GM23338 (cell line): ENCODE measurements around the gene TLDC2. TPM values are rescaled to one million over a fixed set of nuclear protein-coding genes. Genes with fewer than 3 reads are reported as not detected.
"Not testable (repeated sequence)": the region's sequence is repeated elsewhere in the genome, so short reads cannot be mapped to it uniquely, and the experiment has no call there.

Experiments used
- ATAC-seq: fragments of 200-7000 bp; cut with Tn5 transposase; 3 replicates; pipeline ENCODE4 v1.9.1; 2020
- DNase-seq: peaks from one replicate; pipeline ENCODE4 v3.0.0-alpha.2; 2015; ENCODE audit warnings: low spot score
- H2AFZ ChIP-seq: fragments of 200-600 bp; sonication (generic); 2 replicates; pipeline ENCODE4 v1.8.0; 2016; ENCODE audit warnings: antibody characterized with exemption, mild to moderate bottlenecking, moderate library complexity
- H3F3A ChIP-seq: fragments of 200-600 bp; sonication (generic); replicated peaks from 2 replicates; pipeline ENCODE4 v1.8.0; 2017; ENCODE audit warnings: antibody characterized with exemption, mixed run types, low read depth
- H3K27ac ChIP-seq: fragments of 200-600 bp; sonication (generic); 2 replicates; pipeline ENCODE4 v1.6.1; 2016; ENCODE audit warnings: low read depth
- H3K27me3 ChIP-seq: fragments of 200-600 bp; sonication (generic); 2 replicates; pipeline ENCODE4 v1.8.0; 2016; ENCODE audit warnings: mild to moderate bottlenecking, mixed run types, moderate library complexity; ENCODE audit not compliant: insufficient read depth
- H3K36me3 ChIP-seq: fragments of 200-600 bp; sonication (generic); 2 replicates; pipeline ENCODE4 v1.8.0; 2016; ENCODE audit warnings: mild to moderate bottlenecking; ENCODE audit not compliant: insufficient read depth
- H3K4me1 ChIP-seq: fragments of 200-600 bp; sonication (generic); 2 replicates; pipeline ENCODE4 v1.8.0; 2016; ENCODE audit warnings: mild to moderate bottlenecking, moderate library complexity; ENCODE audit not compliant: insufficient read depth
- H3K4me2 ChIP-seq: fragments of 200-600 bp; sonication (generic); 2 replicates; pipeline ENCODE4 v1.7.1; 2017; ENCODE audit warnings: mixed run types
- H3K4me3 ChIP-seq: fragments of 200-600 bp; sonication (generic); 2 replicates; pipeline ENCODE4 v1.6.1; 2016; ENCODE audit warnings: mixed run types
- H3K79me2 ChIP-seq: fragments of 200-600 bp; sonication (generic); replicated peaks from 2 replicates; pipeline ENCODE4 v1.8.0; 2017; ENCODE audit warnings: mild to moderate bottlenecking; ENCODE audit not compliant: insufficient read depth
- H3K9me2 ChIP-seq: fragments of 200-600 bp; sonication (generic); 2 replicates; pipeline ENCODE4 v1.8.0; 2017; ENCODE audit not compliant: insufficient read depth
- H4K20me1 ChIP-seq: fragments of 200-600 bp; sonication (generic); replicated peaks from 2 replicates; pipeline ENCODE4 v1.8.0; 2017; ENCODE audit warnings: mild to moderate bottlenecking; ENCODE audit not compliant: insufficient read depth
- H3K27ac Mint-ChIP-seq: 2 replicates; pipeline ENCODE4 v1.8.0; 2020; ENCODE audit warnings: inconsistent platforms, mild to moderate bottlenecking, moderate library complexity, mixed read lengths
- H3K27me3 Mint-ChIP-seq: 3 replicates; pipeline ENCODE4 v1.8.0; 2022; ENCODE audit warnings: low read depth, mild to moderate bottlenecking, moderate library complexity, mixed read lengths, inconsistent platforms; ENCODE audit not compliant: insufficient read depth, poor library complexity
- H3K36me3 Mint-ChIP-seq: 3 replicates; pipeline ENCODE4 v1.8.0; 2021; ENCODE audit warnings: low read depth, mild to moderate bottlenecking, inconsistent platforms, moderate library complexity, mixed read lengths
- H3K4me1 Mint-ChIP-seq: 3 replicates; pipeline ENCODE4 v1.8.0; 2020; ENCODE audit warnings: mild to moderate bottlenecking, inconsistent platforms, mixed read lengths
- H3K4me3 Mint-ChIP-seq: 3 replicates; pipeline ENCODE4 v1.8.0; 2021; ENCODE audit warnings: moderate library complexity, mild to moderate bottlenecking, inconsistent platforms, mixed read lengths
- H3K9me3 Mint-ChIP-seq: 3 replicates; pipeline ENCODE4 v1.8.0; 2020; ENCODE audit warnings: moderate library complexity, mild to moderate bottlenecking, inconsistent platforms, mixed read lengths
- ETS1 ChIP-seq: IDR thresholded peaks from 2 replicates; pipeline ENCODE4 v1.6.1; 2016; ENCODE audit warnings: antibody characterized with exemption
- NANOG ChIP-seq: IDR thresholded peaks from 2 replicates; pipeline ENCODE4 v1.6.1; 2016; ENCODE audit warnings: antibody characterized with exemption, borderline replicate concordance
- POLR2AphosphoS5 ChIP-seq: IDR thresholded peaks from 2 replicates; pipeline ENCODE4 v1.6.1; 2016; ENCODE audit warnings: antibody characterized with exemption, low read depth
- ZNF114 ChIP-seq: fragments of 250-450 bp; sonication (Bioruptor Pico); IDR thresholded peaks from 2 replicates; pipeline ENCODE4 v1.5.0; 2020; ENCODE audit warnings: mild to moderate bottlenecking, moderate library complexity
- ZNF331 ChIP-seq: fragments of 250-450 bp; sonication (Bioruptor Pico); IDR thresholded peaks from 2 replicates; pipeline ENCODE4 v1.5.0; 2020; ENCODE audit warnings: low read depth, mild to moderate bottlenecking, moderate library complexity
- polyA plus RNA-seq: library from polyadenylated mRNA; unstranded; fragments of >200 nt; fragmentation: Nextera tagmentation; extraction: Ambion mirVana; gene quantifications from 2 replicates; pipeline ENCODE4 v1.2.1, GENCODE V29; 2016
- total RNA-seq: library from RNA; depleted of rRNA; stranded (reverse); fragments of >200 nt; shearing (Covaris generic); gene quantifications from 2 replicates; pipeline ENCODE4 v1.2.3, GENCODE V29; 2014

Gene TLDC2
- total and polyA plus RNA-seq, 2 experiments from 2014 or later = 0.16 to 0.38 TPM

- H3K79me2 ChIP-seq, H3K27me3 Mint-ChIP-seq, H3K27ac Mint-ChIP-seq, H3K4me2 ChIP-seq, H3K4me3 Mint-ChIP-seq, H3K9me3 Mint-ChIP-seq, H3K4me1 ChIP-seq, H3K4me1 Mint-ChIP-seq, H3K9me2 ChIP-seq, H4K20me1 ChIP-seq, H3K4me3 ChIP-seq, DNase-seq, H2AFZ ChIP-seq, H3K27ac ChIP-seq, H3F3A ChIP-seq, H3K27me3 ChIP-seq, H3K36me3 ChIP-seq, ATAC-seq: not testable (repeated sequence)
- peaks cover 29% of the 10 kb centered on the region for H3K36me3 Mint-ChIP-seq
Measured at GRCh38 chr20:36933571-36933970, 57.6 kb downstream of the TLDC2 start.

DNA sequence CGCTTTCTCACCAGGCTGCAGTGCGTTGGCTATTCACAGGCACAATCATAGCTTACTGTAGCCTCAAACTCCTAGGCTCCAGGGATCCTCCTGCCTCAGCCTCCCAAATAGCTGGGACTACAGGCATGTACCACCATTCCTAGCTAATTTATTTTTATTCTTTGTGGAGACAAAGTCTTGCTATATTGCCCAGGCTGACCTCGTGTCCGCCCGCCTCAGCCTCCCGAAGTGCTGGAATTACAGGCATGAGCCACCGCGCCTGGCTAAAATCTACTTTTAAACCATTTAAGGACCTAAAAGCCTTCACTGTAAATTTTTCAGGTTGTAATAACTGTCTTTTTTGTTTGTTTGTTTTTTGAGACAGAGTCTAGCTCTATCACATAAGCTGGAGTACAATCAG lies 60.4 kb downstream of the TLDC2 start:
- Histone ChIP-seq H3K36me3 (peaks cover 6% of the 10 kb centered on the region), H3K4me2 (no peak overlapping the region), H2AFZ (no peak overlapping the region), H3K4me3 (no peak overlapping the region), H3K27me3 (no peaks in the 10 kb centered on the region), H3K9me2 (no peaks in the 10 kb centered on the region), H3K79me2 (no peaks in the 10 kb centered on the region), H3K4me1 (no peaks in the 10 kb centered on the region), H3F3A (no peaks in the 10 kb centered on the region), H4K20me1 (no peaks in the 10 kb centered on the region), H3K27ac (no peak overlapping the region)
- no peak for DNase-seq
- Mint-ChIP-seq H3K27ac (no peak overlapping the region), H3K27me3 (peaks cover 1% of the 10 kb centered on the region), H3K4me3 (no peak overlapping the region), H3K4me1 (peaks cover 2% of the 10 kb centered on the region; the same call in 2 of the 3 replicates), H3K9me3 (no peaks in the 10 kb centered on the region), H3K36me3 (peaks cover 19% of the 10 kb centered on the region; the same call in 2 of the 3 replicates)
- TF ChIP-seq ETS1 (no peak), ZNF114 (CRISPR knock-in tag) (no peak), ZNF331 (CRISPR knock-in tag) (no peak), NANOG (no peak), POLR2AphosphoS5 (no peak)
- no peak for ATAC-seq

GRCh38 chr20:36936761-36937401 lies 60.9 kb downstream of the TLDC2 start:
- H3K4me3 ChIP-seq, H3K27ac Mint-ChIP-seq, DNase-seq, H3K9me3 Mint-ChIP-seq, H3K27ac ChIP-seq, ATAC-seq, H3K27me3 Mint-ChIP-seq, H3K9me2 ChIP-seq, H3K4me3 Mint-ChIP-seq, H3F3A ChIP-seq, H3K4me1 ChIP-seq, H3K79me2 ChIP-seq, H3K4me2 ChIP-seq, H3K27me3 ChIP-seq, H3K36me3 ChIP-seq, H2AFZ ChIP-seq, H4K20me1 ChIP-seq, H3K4me1 Mint-ChIP-seq: not testable (repeated sequence)
- H3K36me3 Mint-ChIP-seq = peaks cover 19% of the 10 kb centered on the region; the same call in 2 of the 3 replicates
